Trophoblast cell (in vitro differentiated cells and primary cell): ENCODE measurements around the gene DCTPP1.

Source experiments
- DNase-seq, 2 donors: peaks; one replicate each; pipeline ENCODE4 v3.0.0-alpha.2; 2016
- H2AFZ ChIP-seq: 2 replicates; pipeline ENCODE4 v1.6.1; 2013; ENCODE audit warnings: low read length, moderate library complexity, mild to moderate bottlenecking; ENCODE audit not compliant: insufficient read depth, poor library complexity
- H2AK5ac ChIP-seq: 2 replicates; pipeline ENCODE4 v1.6.1; 2013; ENCODE audit warnings: mild to moderate bottlenecking, low read length
- H2BK120ac ChIP-seq: 2 replicates; pipeline ENCODE4 v1.6.1; 2013; ENCODE audit warnings: low read length, mild to moderate bottlenecking, moderate library complexity; ENCODE audit not compliant: insufficient read depth, poor library complexity
- H2BK12ac ChIP-seq: 2 replicates; pipeline ENCODE4 v1.6.1; 2013; ENCODE audit warnings: mild to moderate bottlenecking, low read length, moderate library complexity
- H2BK5ac ChIP-seq: 2 replicates; pipeline ENCODE4 v1.6.1; 2013; ENCODE audit warnings: low read length, low read depth, moderate library complexity, mild to moderate bottlenecking; ENCODE audit not compliant: poor library complexity
- H3K14ac ChIP-seq: 2 replicates; pipeline ENCODE4 v1.6.1; 2013; ENCODE audit warnings: mild to moderate bottlenecking, low read length
- H3K18ac ChIP-seq: 2 replicates; pipeline ENCODE4 v1.6.1; 2013; ENCODE audit warnings: mild to moderate bottlenecking, low read length
- H3K23ac ChIP-seq: 2 replicates; pipeline ENCODE4 v1.6.1; 2013; ENCODE audit warnings: low read length
- H3K27ac ChIP-seq: 2 replicates; pipeline ENCODE4 v1.5.1; 2013; ENCODE audit warnings: low read depth, mild to moderate bottlenecking, inconsistent platforms, low read length, moderate library complexity
- H3K27me3 ChIP-seq: 2 replicates; pipeline ENCODE4 v1.6.1; 2013; ENCODE audit warnings: inconsistent platforms, mild to moderate bottlenecking, low read length, moderate library complexity; ENCODE audit not compliant: insufficient read depth
- H3K36me3 ChIP-seq, 2 experiments: 1 replicate in 1 of 2; 2 replicates in 1 of 2; pipeline ENCODE4 v1.6.1; 2013; ENCODE audit warnings: low read length in 2 of 2, mild to moderate bottlenecking in 2 of 2, moderate library complexity in 1 of 2; ENCODE audit not compliant: insufficient read depth in 2 of 2, control insufficient read depth in 1 of 2
- H3K4ac ChIP-seq: 2 replicates; pipeline ENCODE4 v1.6.1; 2013; ENCODE audit warnings: low read depth, mild to moderate bottlenecking, low read length, moderate library complexity
- H3K4me1 ChIP-seq, 2 experiments: 1 replicate in 1 of 2; 2 replicates in 1 of 2; pipeline ENCODE4 v1.6.1; 2013; ENCODE audit warnings: low read length in 2 of 2, mild to moderate bottlenecking in 2 of 2, moderate library complexity in 1 of 2; ENCODE audit not compliant: insufficient read depth in 2 of 2, control insufficient read depth in 1 of 2
- H3K4me2 ChIP-seq: 2 replicates; pipeline ENCODE4 v1.6.1; 2013; ENCODE audit warnings: inconsistent platforms, mild to moderate bottlenecking, low read length, moderate library complexity
- H3K4me3 ChIP-seq: 2 replicates; pipeline ENCODE4 v1.5.1; 2013; ENCODE audit warnings: mild to moderate bottlenecking, low read depth, low read length, inconsistent platforms
- H3K79me1 ChIP-seq: one replicate; pipeline ENCODE4 v1.6.1; 2013; ENCODE audit warnings: low read length
- H3K79me2 ChIP-seq: 2 replicates; pipeline ENCODE4 v1.6.1; 2013; ENCODE audit warnings: low read length, mild to moderate bottlenecking; ENCODE audit not compliant: control insufficient read depth, insufficient read depth, poor library complexity
- H3K9ac ChIP-seq: 2 replicates; pipeline ENCODE4 v1.6.1; 2013; ENCODE audit warnings: mild to moderate bottlenecking, low read length
- H3K9me3 ChIP-seq: 2 replicates; pipeline ENCODE4 v1.6.1; 2013; ENCODE audit warnings: low read depth, mild to moderate bottlenecking, control low read depth, inconsistent platforms, low read length; ENCODE audit not compliant: insufficient read depth
- H4K12ac ChIP-seq: 2 replicates; pipeline ENCODE4 v1.6.1; 2013; ENCODE audit warnings: low read depth, mild to moderate bottlenecking, low read length, moderate library complexity
- H4K8ac ChIP-seq: 2 replicates; pipeline ENCODE4 v1.6.1; 2013; ENCODE audit warnings: low read depth, mild to moderate bottlenecking, low read length, moderate library complexity
- H4K91ac ChIP-seq: one replicate; pipeline ENCODE4 v1.6.1; 2013; ENCODE audit warnings: low read depth, mild to moderate bottlenecking, low read length, moderate library complexity
- WGBS: extraction: QIAGEN DNeasy Blood & Tissue Kit; methylation state at CpG from one replicate; pipeline ENCODE4 v1.1.7; 2013; ENCODE audit warnings: missing lambda C conversion rate; ENCODE audit not compliant: insufficient read length, insufficient coverage; ENCODE audit errors: extremely low coverage; 5-methylcytosine and 5-hydroxymethylcytosine counted together

Gene DCTPP1

DNA sequence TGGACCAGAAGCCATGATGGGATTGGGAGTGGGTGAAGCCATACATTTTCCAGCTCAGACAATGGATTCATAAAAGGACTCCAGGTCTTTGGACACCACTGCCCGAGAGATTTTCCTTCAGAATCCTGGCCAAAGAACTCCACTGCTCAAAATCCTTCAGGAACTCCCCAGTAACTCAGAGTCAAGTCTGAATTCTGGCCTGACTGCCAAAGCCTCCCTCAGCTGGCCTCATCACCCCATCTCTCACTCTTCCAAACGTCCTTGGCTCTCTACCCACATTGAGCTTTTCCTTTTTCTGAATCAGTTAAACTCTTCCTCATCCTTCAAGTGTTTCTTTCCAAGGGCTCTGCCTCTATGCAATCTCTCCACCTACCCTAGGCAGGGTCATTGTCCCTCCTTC lies 46.3 kb downstream of the DCTPP1 start:
- Histone ChIP-seq H4K12ac (no peak overlapping the region), H3K79me2 (peaks cover 4% of the 10 kb centered on the region), H3K36me3 (peaks cover 0 to 3% of the 10 kb centered on the region in 2 experiments), H3K9me3 (no peaks in the 10 kb centered on the region), H2BK12ac (no peak overlapping the region), H4K91ac (no peak overlapping the region), H2BK5ac (no peak overlapping the region), H4K8ac (no peak overlapping the region), H3K4me3 (no peak overlapping the region), H3K9ac (no peak overlapping the region), H3K79me1 (peaks cover 7% of the 10 kb centered on the region), H3K4me1 (peaks cover 17 to 18% of the 10 kb centered on the region in 2 experiments), H3K4me2 (no peak overlapping the region), H3K14ac (no peak overlapping the region), H3K23ac (no peak overlapping the region), H2BK120ac (no peak overlapping the region), H2AFZ (no peak overlapping the region), H2AK5ac (no peak overlapping the region), H3K18ac (no peak overlapping the region), H3K27ac (no peak overlapping the region), H3K27me3 (no peaks in the 10 kb centered on the region), H3K4ac (no peak overlapping the region)
- no peak for DNase-seq
- no CpG with 5 or more reads among the region's 2 CpGs for WGBS

GRCh38 chr16:30382111-30382881 lies 47.5 kb downstream of the DCTPP1 start, which contains the start of gene SEPTIN1:
Gene SEPTIN1, minus strand, starts transcription at chr16:30382561. Its CDS starts 19 bp downstream, at chr16:30382542.
- no peak within 1 kb of the TSS for H4K91ac ChIP-seq
- no peak within 1 kb of the TSS for H3K23ac ChIP-seq
- no CpG with 5 or more reads among the region's 12 CpGs for WGBS
- DNase-seq, result no peak
- H2AK5ac ChIP-seq, result no peak within 1 kb of the TSS
- peaks cover 12% of the 10 kb centered on the region for H3K79me2 ChIP-seq
- peak within 1 kb of the TSS; percentile 21 for H3K9ac ChIP-seq
- peak within 1 kb of the TSS; percentile 13 for H3K4me3 ChIP-seq
- H2BK12ac ChIP-seq, result no peak within 1 kb of the TSS
- H2BK5ac ChIP-seq, result no peak within 1 kb of the TSS
- no peak within 1 kb of the TSS for H3K4ac ChIP-seq
- no peaks in the 10 kb centered on the region for H3K27me3 ChIP-seq
- peaks cover 21 to 22% of the 10 kb centered on the region in 2 experiments for H3K4me1 ChIP-seq
- no peak within 1 kb of the TSS for H2AFZ ChIP-seq
- peak within 1 kb of the TSS; percentile 22 for H4K8ac ChIP-seq
- no peak within 1 kb of the TSS for H3K18ac ChIP-seq
- no peak within 1 kb of the TSS for H3K14ac ChIP-seq
- H3K4me2 ChIP-seq, result no peak within 1 kb of the TSS
- H3K36me3 ChIP-seq, result peaks cover 0 to 3% of the 10 kb centered on the region in 2 experiments
- H2BK120ac ChIP-seq, result no peak within 1 kb of the TSS
- peaks cover 16% of the 10 kb centered on the region for H3K79me1 ChIP-seq
- H4K12ac ChIP-seq, result no peak within 1 kb of the TSS
- no peaks in the 10 kb centered on the region for H3K9me3 ChIP-seq
- H3K27ac ChIP-seq, result no peak within 1 kb of the TSS

DNA sequence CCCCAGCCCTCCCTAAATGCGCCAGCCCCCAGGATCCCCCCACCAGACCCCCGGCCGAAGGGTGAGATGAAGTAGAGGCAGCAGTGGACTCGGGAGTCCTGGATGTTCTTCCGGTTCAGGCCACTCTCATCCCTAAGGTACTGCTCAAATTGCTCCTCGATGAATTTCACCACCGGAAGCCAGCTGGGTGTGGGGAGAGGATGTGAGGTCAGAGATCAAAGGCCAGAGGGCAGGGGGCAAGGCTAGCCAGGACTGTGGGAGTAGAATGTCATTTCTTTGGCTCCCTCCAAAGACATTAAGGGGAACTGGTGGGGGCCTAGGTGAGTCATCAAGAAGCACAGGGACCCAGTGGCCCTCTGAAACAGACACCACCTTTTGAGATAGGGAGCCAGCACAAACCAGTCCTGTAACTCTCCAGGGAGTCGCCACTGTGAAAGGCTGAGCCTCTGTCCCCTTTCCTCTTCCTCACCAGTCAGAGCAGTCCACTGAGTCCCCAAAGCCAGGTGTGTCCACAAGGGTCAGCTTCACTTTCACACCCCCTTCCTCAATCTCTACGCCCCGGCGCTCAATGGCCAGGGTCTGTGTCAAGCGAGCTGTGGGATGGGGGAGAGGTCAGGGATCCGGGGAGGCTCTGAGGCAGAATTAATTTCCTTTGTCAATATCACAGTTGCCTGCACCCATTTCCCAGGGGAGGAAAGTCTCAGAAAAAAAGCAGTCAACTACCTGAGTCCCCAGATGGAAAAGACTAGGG lies 48.4 kb downstream of the DCTPP1 start:
- DNase-seq, result no peak
- Histone ChIP-seq H2BK120ac (no peak overlapping the region), H4K8ac (peak overlapping the region; percentile 22), H3K36me3 (peaks cover 0 to 3% of the 10 kb centered on the region in 2 experiments), H3K9me3 (no peaks in the 10 kb centered on the region), H4K12ac (no peak overlapping the region), H3K79me1 (peaks cover 18% of the 10 kb centered on the region), H3K9ac (peak overlapping the region; percentile 21), H4K91ac (no peak overlapping the region), H3K14ac (no peak overlapping the region), H3K27ac (no peak overlapping the region), H2AFZ (no peak overlapping the region), H3K79me2 (peaks cover 12% of the 10 kb centered on the region), H3K23ac (no peak overlapping the region), H2BK12ac (no peak overlapping the region), H2AK5ac (no peak overlapping the region), H3K4me3 (peak overlapping the region; percentile 13), H3K27me3 (no peaks in the 10 kb centered on the region), H3K4ac (no peak overlapping the region), H3K4me2 (no peak overlapping the region), H3K18ac (no peak overlapping the region), H2BK5ac (no peak overlapping the region), H3K4me1 (peaks cover 24 to 25% of the 10 kb centered on the region in 2 experiments)
- WGBS, result no CpG with 5 or more reads among the region's 13 CpGs

- Histone ChIP-seq H2AFZ (no peak overlapping the region), H4K8ac (no peak overlapping the region), H3K79me2 (peaks cover 12% of the 10 kb centered on the region), H4K12ac (no peak overlapping the region), H3K18ac (no peak overlapping the region), H3K23ac (no peak overlapping the region), H3K4me1 (peaks cover 24 to 27% of the 10 kb centered on the region in 2 experiments), H4K91ac (no peak overlapping the region), H3K14ac (no peak overlapping the region), H3K79me1 (peaks cover 18% of the 10 kb centered on the region), H2BK5ac (no peak overlapping the region), H3K9me3 (no peaks in the 10 kb centered on the region), H2BK12ac (no peak overlapping the region), H3K9ac (no peak overlapping the region), H3K27me3 (no peaks in the 10 kb centered on the region), H3K4me2 (no peak overlapping the region), H3K27ac (no peak overlapping the region), H3K4ac (no peak overlapping the region), H2AK5ac (no peak overlapping the region), H2BK120ac (no peak overlapping the region), H3K4me3 (no peak overlapping the region), H3K36me3 (peaks cover 0 to 3% of the 10 kb centered on the region in 2 experiments)
- WGBS, result no CpG with 5 or more reads among the region's 6 CpGs
- DNase-seq, result no peak
These were observed 49.0 kb downstream of the DCTPP1 start for GRCh38 chr16:30380803-30381208.
